Keratinocyte (primary cell): ENCODE results near the gene DTNB. TPM values are rescaled to one million over a fixed set of nuclear protein-coding genes. Genes with fewer than 3 reads are reported as not detected.

Experiments
- DNase-seq: peaks from one replicate; pipeline ENCODE4 v3.0.0-alpha.2; 2011; ENCODE audit warnings: low read depth, missing footprints, low spot score
- FAIRE-seq: peaks from 2 replicates; lab custom pipeline; 2011; peaks lifted over from hg19 to GRCh38; lab: Jason Lieb, UNC
- H2AFZ ChIP-seq: 2 replicates; pipeline ENCODE4 v1.6.0; 2012; ENCODE audit warnings: low read length, control low read depth, inconsistent platforms; ENCODE audit not compliant: control insufficient read depth
- H3K27ac ChIP-seq: 2 replicates; pipeline ENCODE4 v1.5.1; 2011; ENCODE audit warnings: low read length; ENCODE audit not compliant: control insufficient read depth, insufficient read depth
- H3K27me3 ChIP-seq: 3 replicates; pipeline ENCODE4 v1.6.0; 2011; ENCODE audit warnings: low read length; ENCODE audit not compliant: control insufficient read depth, insufficient read depth; ENCODE audit errors: extremely low read depth
- H3K36me3 ChIP-seq, 2 experiments: 2 replicates in 1 of 2; 3 replicates in 1 of 2; pipeline ENCODE4 v1.5.1; 2011; ENCODE audit warnings: low read length in 2 of 2, mild to moderate bottlenecking in 1 of 2; ENCODE audit not compliant: control insufficient read depth in 2 of 2, insufficient read depth in 2 of 2; ENCODE audit errors: extremely low read depth in 1 of 2
- H3K4me1 ChIP-seq: 3 replicates; pipeline ENCODE4 v1.5.1; 2011; ENCODE audit warnings: low read length; ENCODE audit not compliant: control insufficient read depth, insufficient read depth; ENCODE audit errors: extremely low read depth
- H3K4me2 ChIP-seq: 3 replicates; pipeline ENCODE4 v1.6.0; 2011; ENCODE audit warnings: low read depth, low read length; ENCODE audit not compliant: control insufficient read depth, insufficient read depth; ENCODE audit errors: extremely low read depth
- H3K4me3 ChIP-seq, 3 experiments: fragments of 200-600 bp in 1 of 3; sonication (generic) in 1 of 3; 2 replicates in 2 of 3; 3 replicates in 1 of 3; pipeline ENCODE4 v1.5.1; 2011 to 2016; ENCODE audit warnings: low read length in 3 of 3, mild to moderate bottlenecking in 3 of 3, control low read depth in 2 of 3, inconsistent platforms in 1 of 3, low read depth in 1 of 3, mixed read lengths in 1 of 3, mixed run types in 1 of 3, moderate library complexity in 1 of 3; ENCODE audit not compliant: control insufficient read depth in 2 of 3, insufficient read depth in 2 of 3; ENCODE audit errors: extremely low read depth in 1 of 3
- H3K79me2 ChIP-seq: 2 replicates; pipeline ENCODE4 v1.6.0; 2012; ENCODE audit warnings: low read length; ENCODE audit not compliant: control insufficient read depth, insufficient read depth
- H3K9ac ChIP-seq: 3 replicates; pipeline ENCODE4 v1.6.0; 2011; ENCODE audit warnings: low read length; ENCODE audit not compliant: control insufficient read depth, insufficient read depth; ENCODE audit errors: extremely low read depth
- H3K9me1 ChIP-seq: 3 replicates; pipeline ENCODE4 v1.6.0; 2011; ENCODE audit warnings: low read length; ENCODE audit not compliant: control insufficient read depth, insufficient read depth; ENCODE audit errors: extremely low read depth
- H3K9me3 ChIP-seq: 2 replicates; pipeline ENCODE4 v1.5.1; 2012; ENCODE audit warnings: low read depth, low read length; ENCODE audit not compliant: control insufficient read depth
- H4K20me1 ChIP-seq: 3 replicates; pipeline ENCODE4 v1.6.0; 2011; ENCODE audit warnings: low read length; ENCODE audit not compliant: control insufficient read depth, insufficient read depth; ENCODE audit errors: extremely low read depth
- CTCF ChIP-seq, 3 experiments: IDR thresholded peaks in 1 of 3; conservative IDR thresholded peaks in 1 of 3; optimal IDR thresholded peaks in 1 of 3; 2 replicates in 2 of 3; 3 replicates in 1 of 3; pipeline versions ENCODE3 to v1.5.1; 2011; ENCODE audit warnings: low read length in 3 of 3, mild to moderate bottlenecking in 3 of 3, moderate library complexity in 2 of 3, control low read depth in 1 of 3, inconsistent platforms in 1 of 3; ENCODE audit not compliant: insufficient read depth in 2 of 3; ENCODE audit errors: extremely low read depth in 1 of 3
- EZH2 ChIP-seq: IDR thresholded peaks from one replicate; pipeline ENCODE4 v1.6.1; 2012; ENCODE audit warnings: inconsistent platforms, mild to moderate bottlenecking, low read length, moderate library complexity
- dilution Hi-C: fragments of 300-500 bp; cut with MboI; formaldehyde crosslinking; loops from one replicate; pipeline ENCODE4 v1.7.0; 2020; ENCODE audit warnings: low sequenced_read_pairs; ENCODE audit not compliant: extremely low pct_ligation_motif_present
- polyA plus RNA-seq, 5 experiments: library from polyadenylated mRNA; depleted of rRNA in 3 of 5; stranded (reverse) in 3 of 5; stranded (forward) in 1 of 5; unstranded in 1 of 5; fragments of >200 nt; gene quantifications; 1 replicate in 1 of 5; 2 replicates in 3 of 5; 3 replicates in 1 of 5; pipeline versions ENCODE4 v1.2.1 to v1.2.3, GENCODE V29; 2011 to 2012; ENCODE audit warnings: missing spikeins in 2 of 5, low read depth in 1 of 5, low replicate concordance in 1 of 5

DTNB gene
- polyA plus RNA-seq, 1 donor (not counting 4 experiments of a cell fraction or from before 2014, with no cell fraction given), result 31.5 TPM

GRCh38 chr2:25337891-25338290, 335.5 kb downstream of the DTNB start:
- no peak for DNase-seq
- Histone ChIP-seq H3K27me3 (no peaks in the 10 kb centered on the region), H3K36me3 (peaks cover 0 to 2% of the 10 kb centered on the region in 2 experiments), H3K9me3 (no peaks in the 10 kb centered on the region), H3K27ac (no peak overlapping the region), H4K20me1 (peaks cover 3% of the 10 kb centered on the region), H3K4me2 (no peak overlapping the region), H3K4me3 (no peak overlapping the region), H3K79me2 (no peaks in the 10 kb centered on the region), H3K9ac (no peak overlapping the region), H3K4me1 (no peaks in the 10 kb centered on the region), H3K9me1 (no peaks in the 10 kb centered on the region), H2AFZ (no peak overlapping the region)
- no peak for TF ChIP-seq CTCF (optimal IDR thresholded peaks at IDR 0.05 in 1 of 3, IDR thresholded peaks at IDR 0.05 in 1 of 3, conservative IDR thresholded peaks at IDR 0.05 in 1 of 3; ENCODE audit: extremely low read depth in 1 of 3, insufficient read depth in 2 of 3, low read length in 3 of 3)
- TF ChIP-seq EZH2, result no peak
- FAIRE-seq, result no peak
- dilution Hi-C loops, result no loop called here

- no peak overlapping the region for H2AFZ ChIP-seq
- TF ChIP-seq CTCF (optimal IDR thresholded peaks at IDR 0.05 in 1 of 3, IDR thresholded peaks at IDR 0.05 in 1 of 3, conservative IDR thresholded peaks at IDR 0.05 in 1 of 3; ENCODE audit: extremely low read depth in 1 of 3, insufficient read depth in 2 of 3, low read length in 3 of 3) (peak; percentile 26 to 55 (median 39)), EZH2 (no peak)
- H3K4me1 ChIP-seq, result no peaks in the 10 kb centered on the region
- no peaks in the 10 kb centered on the region for H3K79me2 ChIP-seq
- no peak overlapping the region for H3K4me3 ChIP-seq
- peaks cover 3% of the 10 kb centered on the region for H4K20me1 ChIP-seq
- no peak overlapping the region for H3K27ac ChIP-seq
- H3K4me2 ChIP-seq, result no peak overlapping the region
- H3K9me1 ChIP-seq, result no peaks in the 10 kb centered on the region
- dilution Hi-C loops, result no loop called here
- FAIRE-seq, result peak; percentile 26
- no peak overlapping the region for H3K9ac ChIP-seq
- no peaks in the 10 kb centered on the region for H3K9me3 ChIP-seq
- peaks cover 0 to 2% of the 10 kb centered on the region in 2 experiments for H3K36me3 ChIP-seq
- DNase-seq, result no peak
- no peaks in the 10 kb centered on the region for H3K27me3 ChIP-seq
Observed at GRCh38 chr2:25337276-25337675, 336.1 kb downstream of the DTNB start.
